Endometrium (tissue), 2 donors: ENCODE data around the gene RARG.
A peak's percentile ranks its signal among the peaks of the same experiment; 100 is the strongest.
"Not testable (repeated sequence)": the region's sequence is repeated elsewhere in the genome, so short reads cannot be mapped to it uniquely, and the experiment has no call there.

Experiments used
- FAIRE-seq: peaks from 2 replicates; lab custom pipeline; 2012; peaks lifted over from hg19 to GRCh38; lab: Jason Lieb, UNC
- donor health status: control.
- donor health status: control.

RARG gene

GRCh38 chr12:53190108-53190729 lies 41.8 kb downstream of the RARG start:
- no peak for FAIRE-seq

- no peak for FAIRE-seq
Observed at GRCh38 chr12:53187145-53187899, 44.7 kb downstream of the RARG start.

GRCh38 chr12:53186745-53187144 lies 45.3 kb downstream of the RARG start:
- no peak for FAIRE-seq

- FAIRE-seq = no peak
Observed at GRCh38 chr12:53185582-53186153, 46.3 kb downstream of the RARG start.

- FAIRE-seq = no peak
Observed at GRCh38 chr12:53184828-53185227, 47.2 kb downstream of the RARG start.

GRCh38 chr12:53182903-53183302 lies 49.1 kb downstream of the RARG start:
- FAIRE-seq = no peak

GRCh38 chr12:53181935-53182334 lies 50.1 kb downstream of the RARG start:
- FAIRE-seq = no peak

- FAIRE-seq = no peak
Observed at GRCh38 chr12:53180931-53181645, 50.9 kb downstream of the RARG start.

GRCh38 chr12:53180220-53180930 lies 51.6 kb downstream of the RARG start, which contains the start of the genes CSAD and ZNF740:
TSS of gene CSAD (minus strand) at chr12:53180925. CDS start at chr12:53173470, 7,455 bp downstream.
TSS of gene ZNF740 (plus strand) at chr12:53180722. CDS start at chr12:53181984, 1,262 bp downstream.
- FAIRE-seq = no peak

GRCh38 chr12:53179687-53180219 lies 52.3 kb downstream of the RARG start:
- FAIRE-seq = no peak

- not testable (repeated sequence) for FAIRE-seq
Observed at GRCh38 chr12:53178803-53179202, 53.2 kb downstream of the RARG start.

- not testable (repeated sequence) for FAIRE-seq
Observed at GRCh38 chr12:53177447-53177846, 54.6 kb downstream of the RARG start.

GRCh38 chr12:53176750-53177149 lies 55.3 kb downstream of the RARG start:
- no peak for FAIRE-seq

GRCh38 chr12:53174881-53175491 lies 57.0 kb downstream of the RARG start:
- no peak for FAIRE-seq

GRCh38 chr12:53173085-53173715 lies 58.8 kb downstream of the RARG start:
- FAIRE-seq = no peak

GRCh38 chr12:53172352-53172751 lies 59.7 kb downstream of the RARG start:
- FAIRE-seq = no peak

- FAIRE-seq = peak; percentile 51
Observed at GRCh38 chr12:53171725-53172329, 60.2 kb downstream of the RARG start.

GRCh38 chr12:53170876-53171724 lies 60.9 kb downstream of the RARG start:
- FAIRE-seq = no peak

GRCh38 chr12:53170215-53170614 lies 61.8 kb downstream of the RARG start:
- FAIRE-seq = no peak
